ENCODE measurements around the gene TASL.

TASL gene

DNA sequence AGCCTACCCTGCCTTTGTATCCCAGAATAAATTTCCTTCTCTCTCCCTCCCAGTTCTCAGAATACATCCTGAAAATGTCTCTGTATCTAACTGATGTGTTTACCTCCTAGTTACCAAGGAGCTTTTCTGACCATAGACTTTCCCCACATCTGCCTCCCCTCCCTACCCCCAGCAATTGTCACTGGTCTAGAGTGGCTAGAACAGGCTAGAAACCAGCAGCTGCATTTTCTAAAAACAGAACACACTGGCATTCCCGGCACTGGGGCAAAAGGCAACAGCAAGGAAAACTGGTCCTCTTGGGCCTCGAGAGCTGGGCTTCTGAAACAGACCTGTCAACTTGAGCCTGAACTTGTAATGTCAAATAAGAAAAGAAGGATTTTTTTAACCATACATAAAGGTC lies 16.4 kb downstream of the TASL start:
- in situ Hi-C loops (cut with HindIII; ENCODE audit: low sequenced_read_pairs) = no loop called here
- TF ChIP-seq, protein P1, sequence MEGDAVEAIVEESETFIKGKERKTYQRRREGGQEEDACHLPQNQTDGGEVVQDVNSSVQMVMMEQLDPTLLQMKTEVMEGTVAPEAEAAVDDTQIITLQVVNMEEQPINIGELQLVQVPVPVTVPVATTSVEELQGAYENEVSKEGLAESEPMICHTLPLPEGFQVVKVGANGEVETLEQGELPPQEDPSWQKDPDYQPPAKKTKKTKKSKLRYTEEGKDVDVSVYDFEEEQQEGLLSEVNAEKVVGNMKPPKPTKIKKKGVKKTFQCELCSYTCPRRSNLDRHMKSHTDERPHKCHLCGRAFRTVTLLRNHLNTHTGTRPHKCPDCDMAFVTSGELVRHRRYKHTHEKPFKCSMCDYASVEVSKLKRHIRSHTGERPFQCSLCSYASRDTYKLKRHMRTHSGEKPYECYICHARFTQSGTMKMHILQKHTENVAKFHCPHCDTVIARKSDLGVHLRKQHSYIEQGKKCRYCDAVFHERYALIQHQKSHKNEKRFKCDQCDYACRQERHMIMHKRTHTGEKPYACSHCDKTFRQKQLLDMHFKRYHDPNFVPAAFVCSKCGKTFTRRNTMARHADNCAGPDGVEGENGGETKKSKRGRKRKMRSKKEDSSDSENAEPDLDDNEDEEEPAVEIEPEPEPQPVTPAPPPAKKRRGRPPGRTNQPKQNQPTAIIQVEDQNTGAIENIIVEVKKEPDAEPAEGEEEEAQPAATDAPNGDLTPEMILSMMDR (IDR thresholded peaks at IDR 0.05; ENCODE audit: low read depth, low read length, missing control alignments) = no peak
- no peak overlapping the region for H3K4me3 ChIP-seq (ENCODE audit: low read depth, low read length)
- DNase-seq (ENCODE audit: low read depth) = no peak

- H3K4me3 ChIP-seq (ENCODE audit: low read depth, low read length) = no peak overlapping the region
- DNase-seq (ENCODE audit: low read depth) = no peak
- TF ChIP-seq, protein P1 (IDR thresholded peaks at IDR 0.05; ENCODE audit: low read depth, low read length, missing control alignments) = no peak
- in situ Hi-C loops (cut with HindIII; ENCODE audit: low sequenced_read_pairs) = no loop called here
These were observed 39.3 kb downstream of the TASL start for GRCh38 chrX:30538271-30538670.

DNA sequence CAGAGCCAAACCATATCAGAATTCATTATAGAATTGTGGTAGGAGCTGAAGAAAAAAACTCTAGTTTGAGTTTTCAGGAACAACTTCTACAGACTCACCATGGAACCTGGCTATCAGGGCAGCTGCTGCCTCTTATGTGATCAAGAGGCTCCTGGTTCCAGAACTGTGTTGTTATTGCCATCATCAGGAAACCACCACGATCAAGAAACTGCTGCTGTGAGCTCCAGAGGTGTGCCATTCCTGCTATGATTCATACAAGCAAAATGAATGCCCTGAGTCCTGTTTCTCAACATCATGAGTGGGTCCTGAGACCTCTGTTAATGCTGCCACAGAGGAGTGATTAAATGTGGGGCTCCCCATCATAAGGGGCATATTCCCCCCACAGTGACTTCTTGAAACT lies 43.7 kb downstream of the TASL start:
- DNase-seq (ENCODE audit: low read depth) = no peak
- no peak overlapping the region for H3K4me3 ChIP-seq (ENCODE audit: low read depth, low read length)
- TF ChIP-seq, protein P1 (IDR thresholded peaks at IDR 0.05; ENCODE audit: low read depth, low read length, missing control alignments) = no peak
- in situ Hi-C loops (cut with HindIII; ENCODE audit: low sequenced_read_pairs) = no loop called here

GRCh38 chrX:30533266-30533665 lies 44.3 kb downstream of the TASL start:
- in situ Hi-C loops (cut with HindIII; ENCODE audit: low sequenced_read_pairs) = no loop called here
- TF ChIP-seq, protein P1 (IDR thresholded peaks at IDR 0.05; ENCODE audit: low read depth, low read length, missing control alignments) = no peak
- DNase-seq (ENCODE audit: low read depth) = no peak
- H3K4me3 ChIP-seq (ENCODE audit: low read depth, low read length) = no peak overlapping the region

DNA sequence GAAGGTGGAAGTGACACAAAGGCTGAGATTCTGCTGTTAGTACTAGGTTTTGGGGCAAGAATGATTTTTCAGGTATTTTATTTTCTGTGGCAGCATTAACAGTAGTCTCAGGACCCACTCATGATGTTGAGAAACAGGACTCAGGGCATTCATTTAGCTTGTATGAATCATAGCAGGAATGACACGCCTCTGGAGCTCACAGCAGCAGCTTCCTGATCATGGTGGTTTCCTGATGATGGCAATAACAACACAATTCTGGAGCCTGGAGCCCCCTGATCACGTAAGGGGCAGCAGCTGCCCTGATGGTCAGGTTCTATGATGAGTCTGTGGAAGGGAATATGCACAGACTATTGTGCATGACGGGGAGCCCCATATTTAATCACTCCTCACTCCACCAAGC lies 47.0 kb downstream of the TASL start:
- no peak for DNase-seq (ENCODE audit: low read depth)
- TF ChIP-seq, protein P1 (IDR thresholded peaks at IDR 0.05; ENCODE audit: low read depth, low read length, missing control alignments) = no peak
- in situ Hi-C loops (cut with HindIII; ENCODE audit: low sequenced_read_pairs) = no loop called here
- no peak overlapping the region for H3K4me3 ChIP-seq (ENCODE audit: low read depth, low read length)

DNA sequence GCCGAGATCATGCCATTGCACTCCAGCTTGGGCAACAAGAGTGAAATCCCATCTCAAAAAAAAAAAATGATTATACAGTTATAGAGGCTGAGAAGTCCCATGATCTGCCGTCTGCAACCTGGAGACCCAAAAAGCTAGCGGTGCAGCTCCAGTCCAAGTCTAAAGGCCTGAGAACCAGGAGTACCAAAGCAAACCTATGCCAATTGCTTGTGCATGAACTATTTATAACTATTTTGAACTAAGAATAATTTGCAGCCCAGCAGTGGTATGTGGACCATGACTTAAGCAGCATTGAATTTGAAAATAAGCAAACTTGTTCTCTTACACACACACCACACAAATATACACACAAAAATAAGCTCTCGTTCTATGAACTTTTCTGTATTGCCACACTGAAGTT lies 51.8 kb downstream of the TASL start:
- no peak overlapping the region for H3K4me3 ChIP-seq (ENCODE audit: low read depth, low read length)
- TF ChIP-seq, protein P1 (IDR thresholded peaks at IDR 0.05; ENCODE audit: low read depth, low read length, missing control alignments) = no peak
- DNase-seq (ENCODE audit: low read depth) = no peak
- in situ Hi-C loops (cut with HindIII; ENCODE audit: low sequenced_read_pairs) = no loop called here

All from astrocyte of the cerebellum (primary cell).